KBM-7 (cell line): ENCODE results near the gene TEKT1.
"Not testable (repeated sequence)": the region's sequence is repeated elsewhere in the genome, so short reads cannot be mapped to it uniquely, and the experiment has no call there.

Source experiments
- DNase-seq: peaks from one replicate; pipeline ENCODE4 v3.0.0-alpha.2; 2015
- in situ Hi-C: fragments of 300-500 bp; cut with MboI; formaldehyde crosslinking; loops from 2 replicates; pipeline ENCODE4 v1.14.3; 2020; ENCODE audit warnings: low sequenced_read_pairs, low pct_unique_long_range_greater_than_20kb, mixed read lengths

The TEKT1 gene

GRCh38 chr17:6823011-6823442 is 8.5 kb downstream of the TEKT1 start:
- in situ Hi-C loops: no loop called here
- no peak for DNase-seq

- in situ Hi-C loops: no loop called here
- no peak for DNase-seq
These were observed 12.6 kb downstream of the TEKT1 start for GRCh38 chr17:6818938-6819337.

GRCh38 chr17:6816368-6816767 is 15.2 kb downstream of the TEKT1 start:
- in situ Hi-C loops, DNase-seq: not testable (repeated sequence)

GRCh38 chr17:6815775-6816174 is 15.8 kb downstream of the TEKT1 start:
- no peak for DNase-seq
- in situ Hi-C loops: no loop called here

GRCh38 chr17:6812295-6812694 is 19.2 kb downstream of the TEKT1 start:
- no peak for DNase-seq
- in situ Hi-C loops: no loop called here

GRCh38 chr17:6811510-6811909 is 20.0 kb downstream of the TEKT1 start:
- in situ Hi-C loops: no loop called here
- no peak for DNase-seq

GRCh38 chr17:6800422-6801027 is 31.0 kb downstream of the TEKT1 start:
- DNase-seq: no peak
- in situ Hi-C loops: no loop called here

- in situ Hi-C loops: no loop called here
- no peak for DNase-seq
These were observed 31.8 kb downstream of the TEKT1 start for GRCh38 chr17:6799738-6800137.

- in situ Hi-C loops: no loop called here
- no peak for DNase-seq
These were observed 33.7 kb downstream of the TEKT1 start for GRCh38 chr17:6797718-6798351.

GRCh38 chr17:6796887-6797490 is 34.5 kb downstream of the TEKT1 start:
- in situ Hi-C loops: no loop called here
- DNase-seq: no peak

- in situ Hi-C loops: no loop called here
These were observed 35.3 kb downstream of the TEKT1 start for GRCh38 chr17:6796017-6796886.

GRCh38 chr17:6793748-6794493 is 37.6 kb downstream of the TEKT1 start:
- in situ Hi-C loops: no loop called here
- no peak for DNase-seq

More at GRCh38 chr17:6796017-6796886, 35.3 kb downstream of the TEKT1 start:
- DNase-seq: peak; percentile 9

- in situ Hi-C loops: no loop called here
These were observed 42.4 kb downstream of the TEKT1 start for GRCh38 chr17:6789146-6789545.

GRCh38 chr17:6787081-6787693 is 44.3 kb downstream of the TEKT1 start:
- in situ Hi-C loops: no loop called here
- no peak for DNase-seq

More at GRCh38 chr17:6789146-6789545, 42.4 kb downstream of the TEKT1 start:
- no peak for DNase-seq

GRCh38 chr17:6786618-6787017 is 44.9 kb downstream of the TEKT1 start:
- no peak for DNase-seq

GRCh38 chr17:6782244-6782643 is 49.3 kb downstream of the TEKT1 start:
- in situ Hi-C loops: no loop called here
- no peak for DNase-seq

More at GRCh38 chr17:6786618-6787017, 44.9 kb downstream of the TEKT1 start:
- in situ Hi-C loops: no loop called here

- in situ Hi-C loops: no loop called here
- DNase-seq: peak; percentile 71
These were observed 50.6 kb downstream of the TEKT1 start for GRCh38 chr17:6780886-6781285.

GRCh38 chr17:6780001-6780400 is 51.5 kb downstream of the TEKT1 start:
- DNase-seq: no peak
- in situ Hi-C loops: no loop called here

- DNase-seq: no peak
- in situ Hi-C loops: no loop called here
These were observed 52.1 kb downstream of the TEKT1 start for GRCh38 chr17:6779411-6779810.
